Measurements from ENCODE around the gene ENO2.

- TF ChIP-seq, protein P1, sequence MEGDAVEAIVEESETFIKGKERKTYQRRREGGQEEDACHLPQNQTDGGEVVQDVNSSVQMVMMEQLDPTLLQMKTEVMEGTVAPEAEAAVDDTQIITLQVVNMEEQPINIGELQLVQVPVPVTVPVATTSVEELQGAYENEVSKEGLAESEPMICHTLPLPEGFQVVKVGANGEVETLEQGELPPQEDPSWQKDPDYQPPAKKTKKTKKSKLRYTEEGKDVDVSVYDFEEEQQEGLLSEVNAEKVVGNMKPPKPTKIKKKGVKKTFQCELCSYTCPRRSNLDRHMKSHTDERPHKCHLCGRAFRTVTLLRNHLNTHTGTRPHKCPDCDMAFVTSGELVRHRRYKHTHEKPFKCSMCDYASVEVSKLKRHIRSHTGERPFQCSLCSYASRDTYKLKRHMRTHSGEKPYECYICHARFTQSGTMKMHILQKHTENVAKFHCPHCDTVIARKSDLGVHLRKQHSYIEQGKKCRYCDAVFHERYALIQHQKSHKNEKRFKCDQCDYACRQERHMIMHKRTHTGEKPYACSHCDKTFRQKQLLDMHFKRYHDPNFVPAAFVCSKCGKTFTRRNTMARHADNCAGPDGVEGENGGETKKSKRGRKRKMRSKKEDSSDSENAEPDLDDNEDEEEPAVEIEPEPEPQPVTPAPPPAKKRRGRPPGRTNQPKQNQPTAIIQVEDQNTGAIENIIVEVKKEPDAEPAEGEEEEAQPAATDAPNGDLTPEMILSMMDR (IDR thresholded peaks at IDR 0.05): no peak
- TF ChIP-seq POLR2A (IDR thresholded peaks at IDR 0.05) (no peak), EP300 (IDR thresholded peaks at IDR 0.05) (no peak)
These were observed 32.6 kb downstream of the ENO2 start for GRCh38 chr12:6946920-6947374.
